ENCODE measurements around the gene PRG3. TPM values are rescaled to one million over a fixed set of nuclear protein-coding genes. Genes with fewer than 3 reads are reported as not detected.

PRG3 gene
- total RNA-seq, 1 donor from 2014 or later: not detected

GRCh38 chr11:57354699-57355098, 26.3 kb downstream of the PRG3 start:
- H3K27ac Mint-ChIP-seq (ENCODE audit: unreplicated experiment): no peak overlapping the region
- peaks cover 3% of the 10 kb centered on the region for H3K27me3 Mint-ChIP-seq (ENCODE audit: unreplicated experiment)
- TF ChIP-seq CTCF (IDR thresholded peaks at IDR 0.05; ENCODE audit: unreplicated experiment): no peak
- no peaks in the 10 kb centered on the region for H3K4me1 Mint-ChIP-seq (ENCODE audit: unreplicated experiment)
- DNase-seq (ENCODE audit: low spot score): no peak
- H3K9me3 Mint-ChIP-seq (ENCODE audit: unreplicated experiment): no peaks in the 10 kb centered on the region
- no peak overlapping the region for H3K4me3 Mint-ChIP-seq (ENCODE audit: unreplicated experiment)
- H3K36me3 Mint-ChIP-seq (ENCODE audit: low read depth, unreplicated experiment): no peaks in the 10 kb centered on the region

- Mint-ChIP-seq H3K9me3 (ENCODE audit: unreplicated experiment) (no peaks in the 10 kb centered on the region), H3K4me3 (ENCODE audit: unreplicated experiment) (no peak overlapping the region), H3K36me3 (ENCODE audit: low read depth, unreplicated experiment) (no peaks in the 10 kb centered on the region), H3K27ac (ENCODE audit: unreplicated experiment) (no peak overlapping the region), H3K4me1 (ENCODE audit: unreplicated experiment) (no peaks in the 10 kb centered on the region), H3K27me3 (ENCODE audit: unreplicated experiment) (peaks cover 3% of the 10 kb centered on the region)
- DNase-seq (ENCODE audit: low spot score): no peak
- no peak for TF ChIP-seq CTCF (IDR thresholded peaks at IDR 0.05; ENCODE audit: unreplicated experiment)
These were observed 27.1 kb downstream of the PRG3 start for GRCh38 chr11:57353852-57354251.

- H3K27me3 Mint-ChIP-seq (ENCODE audit: unreplicated experiment): peaks cover 6% of the 10 kb centered on the region
- H3K9me3 Mint-ChIP-seq (ENCODE audit: unreplicated experiment): no peaks in the 10 kb centered on the region
- no peak for DNase-seq (ENCODE audit: low spot score)
- H3K27ac Mint-ChIP-seq (ENCODE audit: unreplicated experiment): no peak overlapping the region
- no peak for TF ChIP-seq CTCF (IDR thresholded peaks at IDR 0.05; ENCODE audit: unreplicated experiment)
- H3K4me1 Mint-ChIP-seq (ENCODE audit: unreplicated experiment): no peaks in the 10 kb centered on the region
- H3K4me3 Mint-ChIP-seq (ENCODE audit: unreplicated experiment): no peak overlapping the region
- no peaks in the 10 kb centered on the region for H3K36me3 Mint-ChIP-seq (ENCODE audit: low read depth, unreplicated experiment)
These were observed 27.5 kb downstream of the PRG3 start for GRCh38 chr11:57353446-57353845.

- DNase-seq (ENCODE audit: low spot score): no peak
- no peak overlapping the region for H3K4me3 Mint-ChIP-seq (ENCODE audit: unreplicated experiment)
- no peaks in the 10 kb centered on the region for H3K9me3 Mint-ChIP-seq (ENCODE audit: unreplicated experiment)
- H3K4me1 Mint-ChIP-seq (ENCODE audit: unreplicated experiment): no peaks in the 10 kb centered on the region
- H3K27ac Mint-ChIP-seq (ENCODE audit: unreplicated experiment): no peak overlapping the region
- no peak for TF ChIP-seq CTCF (IDR thresholded peaks at IDR 0.05; ENCODE audit: unreplicated experiment)
- H3K36me3 Mint-ChIP-seq (ENCODE audit: low read depth, unreplicated experiment): no peaks in the 10 kb centered on the region
- H3K27me3 Mint-ChIP-seq (ENCODE audit: unreplicated experiment): peaks cover 7% of the 10 kb centered on the region
These were observed 27.9 kb downstream of the PRG3 start for GRCh38 chr11:57353036-57353435.

GRCh38 chr11:57349491-57350274, 31.3 kb downstream of the PRG3 start:
- Mint-ChIP-seq H3K4me1 (ENCODE audit: unreplicated experiment) (no peaks in the 10 kb centered on the region), H3K27me3 (ENCODE audit: unreplicated experiment) (peaks cover 9% of the 10 kb centered on the region), H3K9me3 (ENCODE audit: unreplicated experiment) (no peaks in the 10 kb centered on the region), H3K36me3 (ENCODE audit: low read depth, unreplicated experiment) (no peaks in the 10 kb centered on the region), H3K27ac (ENCODE audit: unreplicated experiment) (no peak overlapping the region), H3K4me3 (ENCODE audit: unreplicated experiment) (no peak overlapping the region)
- peak; percentile 85 for DNase-seq (ENCODE audit: low spot score)
- TF ChIP-seq CTCF (IDR thresholded peaks at IDR 0.05; ENCODE audit: unreplicated experiment): peak; percentile 92
